Bone marrow (tissue), 2 donors: Measurements from ENCODE around the gene TRPC4.

ENCODE experiments used
- DNase-seq, 2 donors: peaks; one replicate each; lab custom pipeline; 2025; lab: John Stamatoyannopoulos, UW

Gene TRPC4

DNA sequence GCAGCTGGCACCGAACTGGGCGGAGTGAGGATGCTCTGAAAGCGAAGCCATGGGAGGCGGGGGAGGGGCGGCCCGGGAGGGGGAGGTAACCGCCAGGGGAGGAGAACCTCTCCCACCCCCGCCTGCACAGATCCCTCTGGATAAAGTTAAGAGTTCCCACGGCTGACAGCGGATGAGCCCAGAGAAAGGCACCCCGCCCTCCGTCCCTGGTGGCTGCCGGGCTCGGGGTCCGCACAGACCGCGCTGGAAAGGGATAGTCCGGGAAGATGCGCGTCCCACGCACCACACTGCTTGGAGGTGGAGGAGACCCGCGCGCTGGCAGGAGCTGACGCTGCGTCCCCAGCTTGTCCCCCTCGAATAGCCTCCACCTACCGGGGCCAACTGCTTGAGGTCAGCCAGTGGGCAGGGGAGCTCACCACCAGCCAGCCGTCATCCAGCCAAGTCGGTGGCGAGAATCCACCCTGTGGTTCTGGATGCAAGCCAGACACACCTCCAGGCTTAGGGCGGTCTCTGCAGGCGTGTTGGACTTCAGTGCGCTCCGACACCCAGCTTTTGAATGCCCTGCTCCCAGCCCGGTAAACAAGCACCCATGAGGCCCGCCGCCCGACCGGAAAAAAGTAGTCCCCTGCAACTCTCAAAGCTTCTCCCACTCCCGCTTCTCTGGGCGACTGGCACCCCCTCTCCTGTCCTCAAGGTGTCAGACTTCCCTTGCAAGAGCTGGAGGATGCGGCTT, at the start of gene TRPC4:
TSS of gene TRPC4 (minus strand) at position 17 of the 733 bp plus-strand sequence. CDS start 86,439 bp downstream, outside the sequence.
- DNase-seq, result no peak

DNA sequence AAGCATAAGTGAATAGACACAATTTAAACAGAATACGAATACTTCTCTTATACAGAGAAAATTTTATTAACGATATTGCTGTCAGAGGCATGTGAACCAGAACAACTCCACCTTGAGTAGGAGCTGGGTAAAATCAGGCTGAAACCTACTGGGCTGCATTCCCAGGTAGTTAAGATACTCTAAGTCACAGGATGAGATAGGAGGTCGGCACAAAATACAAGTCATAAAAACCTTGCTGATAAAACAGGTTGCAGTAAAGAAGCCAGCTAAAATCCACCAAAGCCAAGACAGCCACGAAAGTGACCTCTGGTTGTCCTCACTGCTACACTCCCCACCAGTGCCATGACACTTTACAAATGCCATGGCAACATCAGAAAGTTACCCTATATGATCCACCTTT, 49.2 kb upstream of the TRPC4 start:
- DNase-seq, result no peak

DNA sequence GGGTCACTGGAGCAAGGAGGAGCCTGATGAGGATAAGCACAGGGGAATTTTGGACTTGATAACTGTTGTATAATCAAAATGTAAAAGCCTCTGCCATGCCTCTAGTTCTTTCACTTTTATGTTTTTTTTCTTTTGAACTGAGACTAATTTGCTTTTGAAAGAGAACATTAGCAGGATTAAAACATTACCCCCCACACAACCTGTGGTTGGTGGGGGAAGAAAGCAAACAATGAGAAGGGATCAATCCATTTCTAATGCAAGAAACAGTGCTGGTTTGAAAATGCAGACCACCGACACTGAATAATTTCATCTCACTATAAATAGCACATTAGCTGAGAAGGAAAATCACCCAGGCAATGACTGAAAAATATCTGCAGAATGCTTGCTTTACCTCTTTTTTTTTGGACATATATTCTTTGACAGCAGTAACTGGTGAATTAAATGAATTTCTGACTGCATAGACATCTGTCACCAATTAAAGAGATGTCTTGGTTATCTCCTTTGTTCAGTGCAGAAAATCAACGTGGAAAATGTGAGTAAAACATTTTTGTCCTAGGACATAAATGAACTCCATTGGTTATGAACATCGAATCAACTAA, 48.6 kb upstream of the TRPC4 start:
- no peak for DNase-seq

DNA sequence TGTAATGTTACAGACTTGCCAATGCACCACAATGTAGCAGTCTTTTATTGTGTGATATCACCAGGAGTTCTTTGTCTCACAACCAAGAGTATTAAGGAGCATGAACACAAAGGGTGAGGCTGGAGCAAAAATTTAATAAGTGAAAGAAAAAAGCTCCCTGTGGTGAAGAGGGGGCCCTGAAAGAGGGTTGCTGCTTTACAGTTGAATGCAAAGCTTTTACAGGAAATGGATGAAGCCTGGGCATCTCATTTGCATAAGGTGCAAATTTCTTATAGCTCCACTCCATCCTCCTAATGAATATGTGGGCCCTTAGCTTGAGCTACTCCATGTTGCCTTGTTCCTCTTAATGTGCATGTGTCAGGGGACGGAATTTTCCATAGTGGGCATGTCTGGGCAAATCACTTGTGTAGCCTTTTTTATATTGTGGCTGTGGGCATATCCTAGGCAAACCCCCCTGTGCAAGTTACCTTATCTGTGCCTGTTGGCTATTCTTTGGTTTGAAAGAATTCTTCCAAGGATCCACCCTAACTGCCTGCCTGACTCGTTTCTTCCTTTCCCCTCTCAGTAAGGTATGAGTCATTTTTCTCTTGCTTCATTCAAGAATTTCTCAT, 45.3 kb upstream of the TRPC4 start:
- no peak for DNase-seq

DNA sequence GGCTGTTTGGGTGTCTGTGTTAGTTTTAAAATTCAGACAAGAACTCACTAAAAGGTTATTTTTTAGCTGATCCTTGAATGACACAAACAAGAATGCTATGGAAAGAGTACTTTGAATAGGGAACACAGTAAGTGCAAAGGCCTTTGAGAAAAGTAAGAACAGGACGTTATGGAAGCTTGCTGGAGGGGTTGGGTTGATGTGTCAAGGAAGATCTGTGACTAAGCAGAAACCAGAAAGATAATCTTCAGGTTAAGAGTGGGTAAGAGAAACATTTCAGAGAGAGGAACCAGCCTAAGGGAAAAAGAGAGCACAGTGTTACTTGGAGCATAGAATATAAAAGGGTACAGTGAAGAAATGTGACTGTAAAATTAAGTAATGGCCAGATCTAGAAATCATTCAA, 41.2 kb upstream of the TRPC4 start:
- DNase-seq, result no peak

DNA sequence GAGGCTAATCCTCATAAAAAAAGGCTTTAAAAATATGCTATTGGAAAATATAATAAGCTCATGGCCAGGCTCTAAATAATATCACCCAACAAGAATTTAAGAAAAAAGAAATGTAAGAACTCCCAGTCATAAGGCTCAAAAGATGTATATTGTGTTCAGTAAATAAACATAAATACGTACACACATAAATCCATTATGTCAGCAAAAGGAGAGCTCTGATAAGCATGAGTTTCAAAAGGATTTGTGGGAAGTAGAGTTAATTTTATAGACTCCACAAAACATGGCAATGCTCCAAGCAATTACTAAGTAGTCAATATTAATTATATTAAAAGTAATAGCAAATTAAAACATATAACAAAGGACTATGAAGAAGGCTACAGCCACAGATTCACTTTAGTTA, 37.3 kb upstream of the TRPC4 start:
- DNase-seq, result no peak

DNA sequence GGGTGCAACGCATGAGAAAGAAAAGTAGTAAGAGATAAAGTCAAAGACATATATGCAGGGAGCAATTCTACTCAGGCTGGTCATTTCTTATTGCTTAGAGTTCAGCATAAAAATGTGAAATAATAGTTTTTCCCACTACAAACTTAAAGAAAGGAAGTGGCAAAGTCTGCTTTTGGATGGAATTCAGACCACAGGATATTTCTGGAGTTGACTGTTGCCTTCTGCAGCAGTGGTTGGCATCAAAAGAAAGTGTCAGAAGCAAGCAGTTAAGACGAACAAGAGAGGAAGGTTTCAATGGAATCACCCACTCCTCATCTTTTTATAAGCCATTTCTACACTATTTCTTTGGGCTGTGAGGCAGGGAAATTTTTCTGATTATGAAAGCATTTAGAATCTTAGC, 36.2 kb upstream of the TRPC4 start:
- DNase-seq, result no peak

DNA sequence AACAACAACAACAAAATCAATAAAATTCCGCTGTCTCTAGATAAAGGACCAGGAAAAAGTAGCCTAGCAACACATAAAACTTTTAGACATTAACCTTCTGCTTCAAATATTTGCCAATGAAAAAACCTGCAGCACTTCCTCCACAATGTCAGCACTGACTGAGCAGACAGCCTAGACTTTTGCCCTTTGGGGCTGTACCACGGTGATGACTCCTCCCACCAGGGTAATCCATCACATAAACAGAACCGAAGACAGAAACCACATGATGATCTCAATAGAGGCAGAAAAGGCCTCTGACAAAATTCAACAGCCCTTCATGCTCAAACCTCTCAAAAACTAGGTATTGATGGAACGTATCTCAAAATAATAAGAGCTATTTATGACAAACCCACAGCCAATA, 30.2 kb upstream of the TRPC4 start:
- no peak for DNase-seq

DNA sequence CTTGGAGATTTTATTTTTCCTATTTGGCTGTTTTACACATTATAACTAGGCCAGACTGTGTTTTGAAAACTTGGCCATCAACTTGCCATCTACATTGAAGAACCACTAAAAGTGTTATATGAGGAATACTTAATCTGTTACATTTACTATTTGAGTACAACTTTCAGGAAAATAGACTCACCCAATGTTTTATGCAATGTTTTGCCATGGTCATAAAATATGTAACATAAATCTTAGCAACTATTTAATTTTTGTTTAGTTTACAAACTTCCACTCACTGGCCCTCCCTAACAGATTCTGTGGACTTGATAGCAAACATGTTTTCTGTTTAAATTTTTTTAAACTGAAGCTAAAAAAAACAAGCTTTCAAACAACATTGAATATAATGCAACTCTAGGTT, 23.7 kb upstream of the TRPC4 start:
- DNase-seq, result no peak

DNA sequence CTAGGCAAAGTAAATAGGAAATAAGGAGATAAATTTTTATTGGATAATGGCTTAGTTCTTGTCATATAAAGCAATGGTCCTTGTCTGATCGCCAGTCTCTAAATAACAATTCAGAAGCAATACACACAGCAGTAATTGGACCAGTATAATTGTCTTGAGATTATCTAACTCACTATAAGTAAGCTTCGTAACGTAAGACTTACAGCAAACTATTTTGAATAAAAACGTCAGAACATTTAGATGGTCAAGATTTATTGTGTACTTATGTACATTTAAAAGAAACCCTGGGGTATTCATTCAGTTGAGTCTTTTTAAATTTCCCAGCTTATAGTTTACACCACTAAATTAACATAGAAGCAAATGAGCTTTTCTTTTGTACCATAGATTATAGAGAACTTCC, 20.2 kb upstream of the TRPC4 start:
- no peak for DNase-seq

DNA sequence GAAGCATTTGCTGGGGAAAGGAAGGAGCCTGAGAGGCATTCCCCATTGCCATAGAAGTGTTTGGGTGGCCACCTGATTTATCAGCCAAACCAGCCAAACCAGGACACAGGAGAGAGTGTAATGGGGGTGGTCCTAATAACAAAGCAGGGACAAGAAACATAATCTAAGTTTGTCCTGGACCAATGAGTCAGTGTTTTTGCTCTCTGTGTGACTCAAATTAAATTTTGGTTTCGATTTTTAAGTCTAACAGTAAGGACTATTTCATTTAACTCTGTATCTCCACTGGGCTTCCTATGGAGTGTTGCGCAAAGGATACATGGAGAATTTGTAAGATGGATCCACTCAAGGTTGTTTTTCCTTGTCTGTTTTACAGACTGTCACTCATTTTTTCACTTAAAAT, 19.5 kb upstream of the TRPC4 start:
- DNase-seq, result no peak

DNA sequence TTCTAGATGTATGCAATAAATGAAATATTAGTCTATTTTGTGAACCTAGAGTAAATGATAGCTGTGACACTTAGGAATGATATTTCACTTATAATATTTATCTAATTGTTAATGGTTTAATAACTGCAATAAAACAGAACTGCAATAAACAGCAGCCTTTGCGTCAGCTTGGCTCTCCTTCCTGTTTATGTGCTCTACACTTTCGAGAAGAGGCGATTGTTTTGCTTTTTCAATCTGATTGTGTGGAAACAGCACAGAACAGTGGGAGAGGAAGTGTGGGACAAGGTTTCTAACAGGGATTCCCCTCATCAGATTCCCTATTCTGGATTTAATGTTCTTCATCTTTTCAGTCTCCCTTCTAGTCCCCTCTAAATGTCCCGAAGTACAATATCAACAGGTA, 17.3 kb upstream of the TRPC4 start:
- DNase-seq, result no peak

DNA sequence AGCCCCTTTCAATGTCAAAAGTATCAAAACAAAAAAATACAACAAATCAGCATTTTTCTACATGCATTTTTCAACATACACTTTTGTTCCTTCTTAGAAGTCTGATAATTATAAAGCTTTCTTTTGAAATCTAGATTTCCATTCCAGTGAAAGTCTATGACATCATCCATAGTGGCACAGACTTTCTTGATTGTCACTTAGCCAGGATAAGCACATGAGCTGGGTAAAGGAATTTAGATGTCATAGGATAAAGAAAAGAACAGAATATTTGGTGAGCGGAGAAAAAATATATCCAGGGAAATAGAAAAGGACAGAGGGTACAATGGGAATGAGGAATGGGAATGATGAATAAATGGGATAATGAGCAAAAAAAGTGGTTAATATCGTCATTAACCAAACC, 15.1 kb upstream of the TRPC4 start:
- no peak for DNase-seq

DNA sequence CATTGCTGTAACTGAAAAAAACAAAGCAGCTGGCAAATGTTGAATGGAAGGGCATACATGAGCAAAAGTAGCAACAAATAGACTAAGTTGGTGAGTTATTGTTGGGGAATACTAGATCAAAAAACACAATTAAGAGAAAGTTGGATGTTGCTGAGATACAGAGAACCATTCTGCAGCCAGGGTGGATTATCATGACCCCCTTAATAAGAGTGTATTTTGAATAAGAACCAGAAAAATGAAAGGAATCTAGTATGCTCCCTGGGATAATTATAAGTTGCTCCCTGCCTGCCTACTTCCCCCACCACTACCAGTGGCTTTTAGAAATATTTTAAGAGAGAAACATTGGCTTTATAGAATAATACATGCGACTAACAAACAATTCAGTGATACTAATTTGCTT, 14.5 kb upstream of the TRPC4 start:
- no peak for DNase-seq

DNA sequence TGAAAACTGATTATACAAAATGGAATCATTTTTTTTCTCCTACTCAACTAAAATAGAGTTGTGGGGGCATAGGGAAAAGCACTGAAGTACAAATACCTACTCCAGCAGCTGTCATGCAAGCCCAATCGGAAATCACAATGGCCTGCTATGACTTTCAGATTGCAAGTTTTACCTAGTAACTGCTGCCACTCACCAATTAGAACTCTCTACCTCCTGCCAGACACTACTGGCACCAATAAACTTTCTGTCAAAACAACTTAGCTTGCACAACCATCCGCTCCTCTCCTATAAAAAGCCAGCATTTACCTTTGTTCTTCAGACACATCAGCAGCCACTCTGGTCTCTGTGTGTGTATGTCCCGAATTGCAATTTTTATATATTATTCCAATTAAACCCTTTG, 9.3 kb upstream of the TRPC4 start:
- no peak for DNase-seq

DNA sequence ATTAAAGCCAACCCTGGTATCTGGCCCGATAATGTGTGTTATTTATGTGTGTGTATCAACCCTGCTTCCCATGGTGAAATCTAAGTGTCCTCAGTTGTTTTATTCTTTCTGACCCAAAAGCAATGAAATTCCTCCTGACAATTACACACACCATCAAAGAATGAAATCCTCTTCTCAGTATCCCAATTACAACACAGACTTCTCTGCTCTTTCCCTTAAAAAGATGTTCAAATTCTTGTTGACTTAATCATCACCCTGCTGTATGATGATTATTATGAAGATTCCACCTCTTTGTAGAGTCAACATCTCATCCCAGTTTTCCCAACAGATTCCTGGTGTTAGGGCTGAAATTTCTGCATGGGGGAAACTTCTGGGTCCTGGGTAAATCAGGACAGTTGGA, 8.9 kb upstream of the TRPC4 start:
- no peak for DNase-seq

DNA sequence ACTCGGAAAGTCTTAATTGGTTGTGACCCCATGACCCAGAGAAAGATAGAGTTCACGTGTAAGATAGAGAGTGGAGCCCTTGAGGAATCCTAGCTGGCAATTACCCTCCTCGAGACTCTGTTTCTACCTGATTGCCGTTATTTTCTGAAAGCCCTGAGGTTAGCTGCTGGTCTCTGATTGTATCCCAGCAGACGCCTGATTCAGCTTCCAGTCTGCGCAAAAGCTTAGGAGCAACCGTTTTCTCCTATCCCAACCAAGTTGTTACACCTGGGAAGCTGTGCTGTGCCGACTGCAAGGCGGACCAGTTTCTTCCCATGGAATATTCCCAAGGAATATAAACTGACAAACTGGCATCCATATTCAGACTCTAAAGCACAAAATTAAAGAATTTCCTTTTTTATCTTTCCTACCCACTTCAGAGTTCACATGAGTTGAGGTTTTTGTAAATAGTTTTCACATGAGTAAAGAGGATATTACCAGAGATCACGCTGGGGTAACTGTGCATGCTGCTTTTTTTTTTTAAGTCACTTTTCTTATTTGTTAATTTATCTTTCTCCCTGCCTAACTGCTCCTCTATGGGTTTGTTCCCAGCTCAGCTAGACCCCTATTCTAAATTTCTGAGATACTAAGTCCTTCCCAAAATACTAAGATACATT, 1.5 kb upstream of the TRPC4 start:
- no peak for DNase-seq

DNA sequence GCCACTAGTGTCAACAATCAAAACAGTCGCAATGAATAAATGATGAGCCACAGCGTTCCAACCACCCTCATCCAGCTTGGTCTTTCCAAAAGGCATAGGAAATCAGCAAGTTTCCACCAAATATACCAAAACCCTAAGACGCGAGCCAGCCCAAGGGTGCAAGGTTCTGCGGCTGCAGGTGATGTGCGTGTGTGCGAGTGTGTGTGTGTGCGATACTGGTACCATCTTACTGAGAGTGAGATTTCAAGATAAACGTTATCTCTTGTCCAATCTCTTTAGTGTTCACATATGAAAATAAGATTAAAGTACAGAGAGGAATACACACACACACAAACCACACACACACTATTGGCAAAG, 895 bp upstream of the TRPC4 start:
- no peak for DNase-seq

DNA sequence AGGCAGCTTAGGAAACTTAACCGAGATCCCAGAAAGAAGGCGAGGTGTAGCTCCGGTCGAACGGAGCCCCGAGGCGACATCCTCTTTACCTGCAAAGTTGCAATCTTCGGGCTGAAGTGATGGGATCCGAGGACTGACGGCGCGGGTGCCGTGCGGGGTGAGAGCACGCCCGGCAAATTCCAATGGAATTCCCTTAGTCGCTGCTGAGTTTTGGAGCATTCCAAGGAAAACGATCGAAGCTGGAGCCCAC, 141 bp downstream of the TRPC4 start:
- no peak for DNase-seq

DNA sequence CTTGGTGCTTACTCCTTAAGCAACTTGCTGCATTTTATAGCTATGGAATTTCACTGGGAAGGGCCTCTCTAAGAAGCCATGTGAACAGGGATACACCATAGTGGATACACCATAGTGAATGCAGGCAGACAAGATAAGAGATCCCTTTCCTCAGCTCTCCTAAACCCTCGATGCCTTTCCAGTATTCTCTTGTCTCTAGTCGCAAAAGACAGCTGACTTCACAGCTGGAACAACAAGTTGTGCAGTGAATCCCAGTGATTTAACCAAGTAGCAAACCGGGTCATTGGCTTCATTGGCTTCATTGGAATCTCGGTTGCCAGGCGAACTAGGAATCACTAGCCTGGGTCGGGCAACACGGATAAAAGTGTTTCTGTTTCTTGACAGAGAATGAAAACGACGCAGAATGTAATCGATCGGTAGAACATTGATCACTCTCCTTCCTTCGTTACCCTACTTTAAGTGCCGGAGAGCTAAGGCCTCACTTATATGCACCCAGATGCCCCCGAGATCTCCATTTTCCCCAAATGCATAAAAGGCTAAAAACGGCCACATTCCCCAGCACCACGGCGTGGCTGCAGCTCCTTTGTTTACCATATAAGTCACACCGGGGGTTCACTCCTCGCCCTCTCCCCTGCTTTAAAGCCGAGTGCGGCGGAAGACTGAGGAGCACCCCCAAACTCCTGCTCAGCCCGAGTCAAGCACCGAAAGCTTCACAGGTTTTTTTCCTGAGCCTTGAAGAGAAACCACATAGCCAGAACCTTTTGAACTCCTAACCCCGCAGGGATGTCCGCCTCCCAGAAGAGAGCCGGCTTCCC, 674 bp downstream of the TRPC4 start:
- no peak for DNase-seq

DNA sequence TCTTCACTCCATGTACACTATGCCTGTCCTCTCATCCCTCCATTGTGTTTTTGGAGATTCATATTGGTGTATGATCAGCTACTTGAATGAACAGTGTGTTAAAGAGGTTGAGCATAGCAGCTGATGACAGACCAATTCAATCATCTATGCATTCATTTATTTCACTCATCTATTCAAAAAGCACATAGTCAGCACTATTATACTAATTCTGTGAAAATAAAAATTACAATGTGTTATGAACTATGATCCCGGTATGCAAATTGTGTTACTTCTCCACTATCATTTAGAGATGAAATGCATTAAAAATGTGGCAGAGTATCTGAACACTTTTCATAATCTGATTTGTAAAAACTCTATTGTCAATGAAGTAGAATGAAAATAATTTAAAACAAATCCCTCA, 5.9 kb downstream of the TRPC4 start:
- no peak for DNase-seq

DNA sequence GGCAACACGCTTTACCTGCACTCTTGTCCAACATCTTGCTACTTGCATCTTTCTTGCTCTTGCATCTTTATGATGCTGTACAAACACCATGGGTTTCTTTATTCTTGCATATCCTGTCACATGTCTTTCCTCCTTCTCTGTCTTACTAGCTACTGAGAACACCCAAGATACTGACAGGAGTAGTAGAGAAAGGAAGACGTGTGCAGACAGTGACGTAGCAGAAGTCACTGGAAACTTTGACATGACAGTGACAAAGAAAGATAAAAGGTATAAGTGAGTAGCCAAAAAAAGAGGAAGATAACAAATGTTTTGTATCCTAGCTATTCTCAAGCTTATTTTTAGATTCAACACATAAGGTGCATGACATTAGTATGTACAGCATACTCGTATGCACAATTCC, 34.2 kb downstream of the TRPC4 start:
- DNase-seq, result no peak

DNA sequence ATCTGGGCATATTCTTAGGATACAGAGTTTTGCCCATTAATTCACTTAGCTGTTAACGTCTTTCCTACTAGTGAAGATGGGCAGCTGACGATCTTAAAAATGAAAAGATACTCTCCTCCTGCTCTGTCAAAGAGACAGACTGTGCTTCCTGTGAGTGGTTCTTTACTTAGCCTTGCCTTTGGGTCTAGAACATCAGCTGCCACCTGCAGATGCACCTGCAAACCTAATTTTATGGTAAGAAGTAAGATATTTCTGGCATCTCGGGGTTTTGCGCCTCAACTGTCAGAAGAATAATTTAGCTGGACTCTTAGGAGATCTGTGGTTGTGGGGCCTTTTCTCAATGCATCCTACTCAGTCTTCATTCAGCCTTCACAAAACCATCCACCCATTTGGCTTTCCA, 36.2 kb downstream of the TRPC4 start:
- no peak for DNase-seq
